HG02571 (cell line): ENCODE data around the gene COL8A2.

Experiments
- ATAC-seq: cut with Tn5 transposase; IDR thresholded peaks from one replicate; pipeline ENCODE4 v1.9.1; 2021; ENCODE audit warnings: mild to moderate bottlenecking, moderate library complexity; ENCODE audit not compliant: unreplicated experiment

Gene COL8A2

DNA sequence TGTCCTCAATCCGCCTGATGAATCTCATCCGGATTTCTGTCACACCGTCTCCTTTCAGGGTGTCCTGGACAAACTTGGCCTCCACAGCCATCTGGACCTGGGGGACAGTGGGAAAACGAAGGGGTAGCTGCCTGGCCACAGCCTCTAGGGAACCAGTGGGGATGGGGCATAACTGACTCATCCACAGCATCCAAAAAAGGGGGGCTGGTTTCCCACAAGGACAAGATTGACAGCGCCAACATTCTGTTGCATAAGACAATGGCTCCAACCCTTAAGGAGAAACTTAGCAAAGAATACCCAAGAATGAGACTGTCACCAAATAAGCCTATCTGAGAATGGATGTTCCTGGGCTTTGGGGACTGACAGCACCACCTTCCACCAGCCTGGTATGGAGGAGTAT, 12.2 kb upstream of the COL8A2 start:
- no peak for ATAC-seq

DNA sequence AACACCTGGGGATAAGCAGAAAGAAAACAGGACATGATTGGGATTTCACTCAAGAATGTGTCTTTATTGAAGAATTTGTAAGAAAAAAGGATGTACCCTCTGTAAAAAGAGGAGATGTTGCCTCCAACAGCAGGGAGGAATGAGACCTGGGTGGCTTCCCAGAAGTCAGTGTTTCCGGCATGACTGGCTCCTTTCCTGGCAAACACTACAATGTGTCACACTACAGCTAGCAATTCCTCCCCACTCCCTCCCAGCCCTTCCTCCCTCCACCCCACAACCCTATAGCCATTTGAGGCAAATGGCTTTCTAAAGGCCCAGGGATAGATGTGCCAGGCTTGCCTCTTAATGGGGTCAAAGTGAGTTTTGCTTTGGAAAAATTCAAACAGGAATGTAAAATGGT, 11.5 kb upstream of the COL8A2 start:
- ATAC-seq, result no peak

DNA sequence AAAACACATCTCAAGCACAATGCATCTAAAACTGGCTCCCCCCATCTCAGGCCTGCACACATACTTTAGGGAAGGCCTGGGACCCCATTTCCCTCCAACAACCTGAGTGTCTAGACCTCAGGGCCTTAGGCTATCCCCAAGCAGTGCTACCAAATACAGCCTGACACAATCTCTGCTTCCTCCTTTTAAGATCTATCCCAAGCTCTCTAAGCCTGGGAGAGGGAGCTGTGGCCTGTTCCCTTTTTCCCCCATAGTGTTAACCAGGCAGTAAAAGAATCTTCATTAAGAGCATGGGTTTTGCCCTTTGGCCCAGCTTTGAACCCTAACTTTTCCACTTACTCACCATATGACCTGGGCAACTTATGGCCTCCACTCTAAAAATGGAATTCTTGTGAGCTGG, 10.8 kb upstream of the COL8A2 start:
- no peak for ATAC-seq

DNA sequence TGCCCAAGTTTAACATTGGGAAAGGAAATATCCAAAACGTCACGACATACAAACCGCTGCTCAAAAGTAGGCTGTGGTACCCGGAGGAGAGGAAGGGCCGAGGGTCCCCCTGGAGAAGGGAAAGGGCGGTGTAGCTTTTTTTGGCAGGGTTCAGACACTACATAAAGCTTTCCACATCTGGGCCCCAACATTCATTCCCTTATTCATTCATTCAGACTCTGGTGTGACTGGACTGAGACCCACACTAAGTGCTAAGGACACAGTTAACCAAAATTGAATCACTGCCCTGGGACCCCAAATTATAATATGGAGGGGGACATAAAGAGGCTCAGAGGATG, 10.3 kb upstream of the COL8A2 start:
- no peak for ATAC-seq

DNA sequence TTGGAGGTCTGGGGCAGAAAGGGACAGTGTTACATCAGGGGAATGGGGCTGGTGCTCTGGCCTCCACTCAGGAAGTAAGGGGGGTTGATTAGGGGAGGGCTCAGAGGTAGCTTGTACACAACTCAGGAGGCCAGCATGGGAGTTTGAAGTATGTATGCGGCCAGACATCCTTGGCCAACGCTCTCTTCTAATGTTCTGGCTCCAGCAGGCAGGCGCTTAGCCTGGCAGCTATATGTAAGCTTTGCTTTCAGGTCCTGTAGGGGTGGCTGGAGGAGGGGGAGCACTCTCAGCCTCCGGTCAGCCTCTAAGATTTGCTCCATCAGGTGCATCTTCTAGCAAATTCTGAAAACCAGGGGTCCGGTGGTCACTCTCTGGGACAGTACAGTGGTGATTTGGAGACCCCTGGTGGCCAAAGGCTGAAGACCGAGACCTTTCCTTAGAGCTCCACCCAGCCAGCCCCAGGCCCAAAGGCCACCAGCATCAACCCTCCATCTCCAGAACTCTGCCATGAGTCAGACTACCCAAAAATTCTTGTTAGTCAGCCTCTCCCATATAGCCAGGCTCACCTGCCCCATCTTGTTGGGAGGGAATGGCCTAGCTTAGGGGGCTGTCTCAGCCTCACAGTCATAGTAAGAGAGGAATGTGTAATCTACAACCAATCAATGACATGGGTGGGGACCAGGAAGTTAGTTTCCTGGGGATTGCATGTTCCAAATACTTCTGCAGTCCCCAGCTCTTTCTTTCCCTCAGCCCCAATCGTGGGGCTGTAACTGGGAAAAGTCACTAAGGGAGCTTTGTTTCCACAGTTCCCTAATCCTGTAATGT, 9.7 kb upstream of the COL8A2 start:
- no peak for ATAC-seq

DNA sequence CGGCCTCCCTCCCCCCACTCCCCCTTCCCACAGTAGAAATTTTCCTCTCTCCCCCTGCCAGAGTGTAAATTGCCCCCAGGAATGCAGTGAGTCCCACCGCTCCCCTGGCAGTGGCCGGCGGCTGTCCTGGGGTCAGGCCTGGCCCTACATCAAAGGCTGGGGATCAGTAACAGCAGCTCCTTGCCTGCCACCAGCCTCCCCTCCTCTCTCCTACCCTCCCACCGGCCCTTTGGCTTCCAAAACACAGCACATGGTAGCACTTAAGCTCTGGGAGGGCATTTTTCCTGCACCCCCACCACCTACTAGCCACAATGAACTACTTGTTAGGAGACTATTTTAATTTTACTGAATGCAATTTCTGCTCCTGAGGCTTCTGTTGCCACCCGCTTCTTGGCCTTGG, 9.0 kb upstream of the COL8A2 start:
- no peak for ATAC-seq

DNA sequence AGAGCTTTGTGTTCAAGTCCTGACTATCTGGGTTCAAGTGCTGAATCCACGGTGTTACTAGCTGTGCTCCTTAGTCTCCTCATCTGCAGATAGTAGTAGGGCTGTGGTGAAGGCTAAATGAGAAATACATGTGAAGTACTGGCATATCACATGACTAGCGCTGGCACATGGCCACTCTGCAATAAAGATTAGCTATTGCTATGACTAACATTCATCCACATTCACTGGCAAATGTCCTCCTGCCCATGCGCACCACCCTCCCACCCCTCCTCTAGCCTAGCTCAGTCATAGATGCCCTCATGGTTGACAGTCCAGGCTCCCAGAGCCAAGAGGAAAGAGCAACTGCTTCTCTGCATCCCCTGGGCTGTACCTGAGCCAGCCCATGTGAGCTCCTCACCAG, 8.5 kb upstream of the COL8A2 start:
- ATAC-seq, result no peak

DNA sequence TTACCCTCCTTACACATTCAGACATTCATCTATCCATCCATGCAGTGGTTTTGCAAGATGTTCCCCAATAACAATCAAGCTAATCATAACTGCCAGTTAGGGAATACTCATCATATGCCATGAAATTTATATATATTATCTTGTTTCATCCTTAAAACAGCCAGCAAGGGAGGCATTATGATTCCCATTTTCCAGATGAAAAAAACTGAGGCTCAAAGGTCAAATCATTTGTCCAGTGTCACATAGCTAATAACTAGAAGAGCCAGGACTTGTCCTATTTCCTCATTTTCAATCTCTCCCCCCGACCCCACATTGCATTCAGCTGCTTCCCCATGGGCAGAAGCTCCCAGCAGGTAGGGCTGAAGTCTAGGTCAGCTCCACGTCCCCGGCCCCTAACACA, 7.0 kb upstream of the COL8A2 start:
- ATAC-seq, result no peak

DNA sequence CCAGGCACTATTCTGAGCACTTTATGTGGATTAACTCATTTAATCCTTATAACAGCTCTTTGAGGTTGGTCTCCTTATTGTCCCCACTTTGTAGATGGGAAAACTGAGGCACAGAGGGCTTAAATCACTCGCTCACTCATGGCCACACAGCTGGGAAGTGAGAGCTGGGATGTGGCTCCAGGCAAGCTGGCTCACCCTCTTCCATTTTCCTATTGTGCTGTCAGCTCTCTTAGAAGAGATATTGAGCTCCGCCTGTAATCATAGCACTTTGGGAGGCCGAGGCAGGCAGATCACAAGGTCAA, 3.8 kb upstream of the COL8A2 start:
- no peak for ATAC-seq

DNA sequence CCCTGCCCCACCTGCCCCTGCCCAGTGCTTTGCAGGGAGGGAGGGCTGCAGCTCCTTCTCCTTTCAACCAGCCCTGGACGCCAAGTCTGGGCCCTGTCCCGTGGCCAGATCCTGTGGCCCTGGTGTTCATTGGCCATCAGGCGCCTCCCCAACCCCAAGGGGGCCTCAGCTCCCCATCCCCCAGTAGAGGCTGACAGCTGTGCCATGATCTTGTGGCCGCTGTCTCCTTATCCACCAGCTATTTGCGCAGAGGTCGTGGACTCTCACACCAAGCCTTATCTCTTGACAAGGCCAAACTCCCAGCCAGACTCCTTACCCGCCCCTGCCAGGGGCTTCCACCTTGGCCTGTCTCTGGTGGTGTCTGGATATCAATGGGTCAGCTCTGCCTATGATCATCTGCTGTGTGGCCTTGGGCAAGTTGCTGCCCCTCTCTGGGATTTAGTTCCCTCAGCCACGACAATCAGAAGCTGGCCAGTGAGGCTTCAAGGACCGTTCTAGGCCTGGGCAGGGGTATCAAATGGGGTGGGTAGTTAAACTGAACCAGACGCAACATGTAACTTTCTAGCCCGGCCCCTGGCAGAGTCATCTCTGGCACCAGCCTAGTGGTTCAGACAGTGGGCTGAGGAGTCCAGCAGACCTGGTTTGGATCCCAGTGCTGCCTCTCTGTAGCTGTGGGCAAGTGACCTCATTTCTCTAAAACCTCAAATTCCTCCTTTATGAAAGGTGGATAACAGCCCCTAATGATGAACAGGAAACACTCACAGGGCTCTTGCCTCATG, 3.3 kb upstream of the COL8A2 start:
- ATAC-seq, result no peak

DNA sequence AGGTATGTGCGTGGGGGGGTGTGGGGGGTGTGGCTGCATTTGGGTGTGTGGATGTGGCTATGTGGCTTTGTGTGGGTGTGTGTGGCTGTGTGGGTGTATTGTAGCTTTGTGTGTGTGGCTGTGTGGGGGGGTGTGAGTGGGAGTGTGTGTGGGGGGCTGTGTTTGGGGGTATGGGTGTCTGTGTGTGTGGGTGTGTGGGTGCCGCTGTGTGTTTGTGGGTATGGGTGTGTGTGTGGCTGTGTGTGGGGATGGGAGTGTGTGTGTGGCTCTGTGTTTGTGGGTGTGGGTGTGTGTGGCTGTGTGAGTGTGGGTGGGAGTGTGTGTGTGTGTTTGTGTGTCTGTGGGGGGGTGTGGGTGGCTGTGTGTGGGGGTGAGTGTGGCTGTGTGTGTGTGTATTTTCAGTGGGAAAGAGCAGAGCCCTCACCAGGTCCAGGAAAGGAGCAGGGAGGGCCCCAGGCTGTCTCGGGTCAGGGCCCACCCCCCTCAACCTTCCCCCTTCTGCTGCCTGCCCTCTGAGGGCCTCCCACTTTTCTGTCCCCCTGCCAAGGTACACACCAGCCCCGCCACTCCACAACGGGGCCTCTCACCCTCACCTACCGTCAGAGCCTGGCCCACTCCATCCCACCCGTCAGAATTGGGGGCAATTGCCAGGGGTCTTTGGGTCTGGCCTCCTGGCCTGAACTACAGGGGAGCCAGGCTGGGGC, 1.9 kb upstream of the COL8A2 start:
- no peak for ATAC-seq

DNA sequence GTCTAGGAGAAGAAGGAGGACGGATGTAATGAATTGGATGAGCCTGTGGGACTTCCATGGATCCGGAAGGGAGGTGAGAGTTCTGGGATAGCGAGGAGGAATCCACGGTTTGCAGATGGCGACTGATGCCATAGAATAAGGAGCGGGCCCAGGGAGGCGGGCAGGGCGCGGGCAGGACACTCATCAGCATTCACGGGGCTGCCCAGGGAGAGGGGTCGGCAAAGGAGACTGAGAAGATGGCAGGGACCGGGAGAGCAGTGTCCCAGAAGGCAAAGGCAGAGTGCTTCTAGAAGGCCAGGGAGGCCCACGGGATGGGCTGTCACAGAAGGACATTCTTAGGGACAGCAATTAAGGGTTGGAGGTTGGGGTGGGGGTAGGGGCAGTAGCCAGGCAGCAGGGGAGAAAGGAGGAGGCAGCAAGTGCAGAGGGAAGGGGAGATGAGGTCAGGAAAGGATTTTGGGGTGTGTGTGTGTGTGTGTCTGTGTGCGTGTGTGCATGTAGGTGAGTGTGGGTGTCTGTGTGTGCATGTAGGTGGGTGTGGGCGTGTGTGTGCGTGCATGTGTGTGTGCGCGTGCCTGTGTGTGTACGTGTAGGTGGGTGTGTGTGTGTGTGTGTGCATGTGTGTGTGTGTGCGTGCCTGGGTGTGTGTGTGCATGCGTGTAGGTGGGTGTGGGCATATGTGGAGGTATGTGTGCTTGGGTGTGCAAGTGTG, 1.1 kb upstream of the COL8A2 start:
- ATAC-seq, result no peak

DNA sequence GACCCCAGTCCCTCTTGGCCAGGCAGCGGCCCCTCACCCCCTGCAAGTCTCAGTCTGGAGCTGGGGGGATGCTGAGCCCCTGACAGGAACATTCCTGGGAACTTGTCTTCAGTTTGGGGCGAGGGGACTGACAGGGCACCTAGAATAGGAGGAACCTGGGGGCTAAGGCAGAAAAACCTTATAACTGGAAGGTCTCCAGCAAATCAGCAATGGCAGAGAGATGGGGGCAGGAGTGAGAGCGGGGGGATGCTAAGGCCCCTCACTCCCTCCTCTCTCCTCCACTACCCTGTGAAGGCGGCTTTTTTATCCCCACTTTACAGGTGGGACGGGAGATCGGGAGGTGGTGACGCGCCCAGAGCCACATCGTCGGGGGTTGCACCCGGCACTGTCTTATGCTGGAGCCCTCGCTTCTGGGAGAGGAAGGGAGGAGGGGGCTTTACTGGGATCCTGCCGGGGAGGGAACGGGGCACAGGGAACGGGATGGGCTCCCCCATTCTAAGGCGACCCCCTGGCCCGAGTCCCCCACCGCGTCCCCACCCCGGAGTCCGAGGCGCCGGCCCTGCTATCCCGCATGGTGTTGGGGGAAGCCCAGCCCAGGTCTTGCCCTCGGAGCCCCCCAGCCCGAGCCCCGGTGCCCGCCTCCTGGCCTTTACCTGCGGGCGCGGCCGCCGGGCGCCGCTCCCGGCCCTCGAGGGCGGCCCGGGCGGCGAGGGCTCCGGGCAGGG, 456 bp downstream of the COL8A2 start:
- ATAC-seq, result no peak

DNA sequence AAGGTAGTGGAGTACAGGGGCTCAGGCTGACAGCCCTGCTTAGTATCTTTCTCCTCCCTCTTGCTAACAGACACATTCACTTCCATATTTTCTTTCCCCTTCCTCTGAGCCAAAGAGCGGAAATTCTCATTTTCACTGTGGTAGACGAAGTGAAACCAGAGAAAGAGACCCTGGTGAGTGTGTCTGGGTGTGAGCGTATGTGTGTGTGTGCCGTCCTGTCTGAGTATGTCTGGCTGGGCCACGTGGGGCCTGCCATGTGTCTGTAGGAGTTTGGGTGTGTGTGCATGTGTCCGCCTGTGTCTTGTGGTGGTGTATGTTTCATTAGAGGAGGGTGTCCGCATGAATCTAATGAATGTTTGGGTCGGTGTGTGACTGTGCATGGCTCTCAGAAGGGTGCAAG, 1.7 kb downstream of the COL8A2 start:
- ATAC-seq, result no peak

DNA sequence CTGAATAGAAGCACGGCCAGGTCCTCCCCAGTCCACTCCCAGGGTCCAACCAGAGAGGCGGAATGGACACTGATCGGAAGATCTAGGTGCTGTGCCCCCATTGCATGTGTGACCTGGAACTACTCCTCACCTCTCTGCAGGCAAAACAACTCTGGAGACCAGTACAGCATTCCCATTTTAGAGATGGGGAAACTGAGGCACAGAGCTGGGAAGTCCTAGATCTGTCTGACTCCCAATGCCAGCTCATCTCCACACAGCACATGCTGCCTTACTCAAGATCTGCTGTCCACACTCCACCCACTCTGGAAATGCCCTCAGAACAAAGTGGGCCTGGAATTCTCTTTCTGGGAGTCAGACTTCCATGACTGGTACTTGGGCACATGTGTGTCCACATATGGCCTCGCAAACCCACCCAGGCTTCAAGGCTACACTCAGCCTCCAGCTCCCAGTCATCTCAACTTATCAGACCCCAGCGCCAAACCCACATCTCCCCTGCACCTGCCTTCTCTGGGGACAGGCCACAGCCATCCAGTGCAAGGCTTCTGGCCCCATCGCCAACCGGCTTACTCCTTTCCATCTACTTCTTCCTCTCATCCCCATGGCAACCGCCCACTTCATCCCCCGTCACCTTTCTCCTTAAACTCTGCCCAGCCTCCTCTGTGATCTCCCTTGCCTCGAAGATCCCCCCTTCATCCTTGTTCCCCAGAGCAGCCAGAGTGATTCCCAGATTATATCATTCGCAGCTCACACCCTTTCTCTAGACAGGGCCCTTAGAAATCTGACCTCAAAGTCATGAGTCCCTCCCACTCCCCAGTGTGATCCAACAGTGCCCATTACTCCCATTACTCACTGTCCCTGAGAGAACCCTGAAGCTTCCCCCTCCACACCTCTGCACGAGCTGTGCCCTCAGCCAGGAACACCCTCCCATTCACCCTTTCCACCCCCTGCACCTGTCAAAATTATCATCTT, 2.7 kb downstream of the COL8A2 start:
- no peak for ATAC-seq

DNA sequence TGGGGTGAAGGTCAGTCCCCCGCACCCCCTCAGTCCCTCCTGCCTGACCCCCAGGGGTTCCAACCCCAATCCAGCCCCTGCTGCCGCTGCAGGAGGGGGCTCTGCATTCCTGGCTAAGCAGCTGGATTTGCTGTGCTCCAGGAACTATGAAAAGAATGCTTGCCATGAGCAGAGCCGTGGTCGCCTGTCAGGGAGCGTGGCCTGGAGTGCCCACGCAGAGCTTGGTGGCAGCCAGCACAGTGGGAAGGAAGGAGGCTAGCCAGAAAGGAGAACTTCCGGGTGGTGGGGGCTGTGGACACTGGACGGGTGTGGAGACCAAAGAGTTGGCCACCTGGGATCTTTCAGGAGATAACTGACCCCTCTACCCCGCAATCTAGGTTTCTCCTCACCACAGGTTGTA, 5.6 kb downstream of the COL8A2 start:
- ATAC-seq, result no peak

DNA sequence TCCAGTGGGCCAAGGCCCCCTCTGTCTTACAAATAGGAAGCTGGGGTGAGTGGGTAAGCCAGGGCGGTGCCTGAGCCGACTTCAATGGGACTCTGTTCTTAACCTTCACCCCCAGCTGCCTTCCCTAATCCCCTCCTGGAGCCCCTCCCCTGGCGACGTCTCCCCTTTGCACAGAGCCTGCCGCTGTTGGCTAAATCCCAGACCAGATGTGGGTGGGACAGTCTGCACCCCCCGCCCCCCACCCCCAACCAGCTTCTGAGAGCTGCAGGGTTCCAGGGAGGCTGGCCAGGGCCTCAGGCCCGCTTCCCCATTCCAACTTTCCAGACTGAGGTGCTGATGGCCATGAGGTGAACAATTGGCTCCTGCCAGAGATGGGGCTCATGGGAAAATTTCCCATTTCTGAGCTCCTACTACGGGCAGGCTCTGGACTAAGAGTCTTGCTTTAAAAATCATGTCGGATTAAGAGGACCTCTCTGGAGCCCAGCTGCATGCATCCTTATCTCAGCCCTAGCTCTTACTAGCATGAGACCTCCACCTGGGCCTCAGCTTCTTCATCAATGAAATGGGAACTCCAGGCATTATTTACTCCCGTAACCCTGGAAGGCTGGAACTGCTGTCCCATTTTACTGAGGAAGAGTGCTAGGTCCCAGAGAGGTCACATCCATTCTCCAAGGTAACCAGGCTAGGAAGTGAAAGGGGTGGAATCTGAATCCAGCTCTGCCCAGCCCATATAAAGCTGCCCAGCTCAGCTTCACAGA, 6.4 kb downstream of the COL8A2 start:
- ATAC-seq, result no peak

DNA sequence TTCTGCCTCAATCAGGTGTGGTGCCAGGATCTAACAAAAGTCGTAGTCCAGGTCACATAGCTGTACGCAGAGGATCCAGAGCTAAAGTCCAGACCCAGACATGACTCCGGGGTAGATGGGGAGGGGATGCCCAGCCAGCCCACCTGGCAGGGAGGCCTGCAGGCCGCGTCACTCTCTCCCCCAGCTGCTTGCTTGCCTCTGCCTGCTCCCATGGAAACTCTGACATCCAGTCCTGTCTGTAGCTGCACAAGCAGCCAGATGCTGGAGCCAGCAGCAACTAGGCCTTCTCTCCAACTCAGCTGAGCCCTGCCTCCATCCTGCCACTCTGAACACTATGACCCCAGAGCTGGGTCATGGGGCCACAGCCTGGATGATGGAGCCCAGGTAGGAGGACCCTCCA, 8.1 kb downstream of the COL8A2 start:
- no peak for ATAC-seq

DNA sequence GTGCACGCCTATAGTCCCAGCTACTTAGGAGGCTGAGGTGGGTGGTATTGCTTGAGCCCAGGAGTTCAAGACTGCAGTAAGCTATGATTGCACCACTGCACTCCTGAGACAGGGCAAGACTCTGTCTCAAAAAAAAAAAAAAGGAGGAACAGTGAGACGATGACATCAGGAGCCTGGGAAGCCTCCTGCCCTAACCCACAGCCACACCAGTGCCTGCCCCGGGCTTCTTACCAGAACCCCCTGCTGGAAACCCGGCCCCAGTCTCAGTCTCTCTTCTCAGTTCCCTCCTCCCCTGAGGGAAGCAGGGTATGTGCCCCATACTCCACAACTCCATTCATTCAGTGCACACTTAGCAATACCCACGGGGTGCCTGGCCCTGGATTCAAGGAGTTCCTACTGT, 9.1 kb downstream of the COL8A2 start:
- ATAC-seq, result no peak
